Stimulated activated CD8-positive, alpha-beta memory T cell treated with anti-CD3 and anti-CD28 coated beads, Interleukin-12 subunit alpha, Interleukin-12 subunit beta, amount 100 ng/mL, for 1 hour (primary cell): ENCODE measurements around the gene AFAP1L1.

ENCODE experiments used
- DNase-seq: peaks from one replicate; pipeline ENCODE4 v3.0.0-alpha.2; 2020; ENCODE audit warnings: low read depth

The AFAP1L1 gene

GRCh38 chr5:149271716-149272563 lies at the start of gene AFAP1L1:
AFAP1L1 (plus strand) TSS chr5:149271859; CDS start chr5:149271969, 110 bp downstream.
- no peak for DNase-seq

DNA sequence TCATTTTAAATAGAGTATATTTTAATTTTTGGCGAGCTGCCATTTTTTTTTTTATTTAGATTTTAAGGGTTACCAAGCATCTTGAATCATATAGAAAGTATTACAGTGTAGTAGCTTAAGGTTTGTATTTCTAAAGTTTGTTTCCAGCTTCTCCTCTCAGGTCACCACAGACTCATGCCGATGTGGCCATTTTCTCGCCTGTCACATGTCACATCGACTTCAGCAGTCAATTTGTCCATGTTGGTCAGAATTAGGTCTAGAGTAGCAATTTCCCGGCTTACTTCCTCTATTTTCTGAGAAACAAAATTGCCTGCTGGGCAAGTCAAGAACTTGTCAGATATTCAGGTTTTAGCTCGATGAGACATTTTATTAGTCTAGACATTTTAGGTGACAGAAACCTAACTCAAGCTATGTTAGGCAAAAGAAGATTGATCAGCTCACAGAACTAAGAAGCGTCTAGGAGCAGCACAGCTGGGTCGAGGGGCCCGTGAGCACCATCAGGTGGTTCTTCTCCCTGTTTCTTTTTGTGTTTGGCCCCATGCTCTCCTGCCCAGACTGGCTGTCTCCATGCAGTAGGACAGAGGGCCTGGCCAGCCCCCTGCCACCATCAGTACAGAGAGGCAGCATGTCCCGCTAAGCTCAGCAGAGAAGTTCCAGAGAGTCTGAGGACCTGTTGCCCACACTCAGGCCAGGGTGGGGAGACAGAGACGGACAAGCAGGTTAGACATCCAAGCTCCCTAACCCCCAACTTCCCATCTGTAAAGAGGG lies 48.4 kb upstream of the AFAP1L1 start:
- no peak for DNase-seq

DNA sequence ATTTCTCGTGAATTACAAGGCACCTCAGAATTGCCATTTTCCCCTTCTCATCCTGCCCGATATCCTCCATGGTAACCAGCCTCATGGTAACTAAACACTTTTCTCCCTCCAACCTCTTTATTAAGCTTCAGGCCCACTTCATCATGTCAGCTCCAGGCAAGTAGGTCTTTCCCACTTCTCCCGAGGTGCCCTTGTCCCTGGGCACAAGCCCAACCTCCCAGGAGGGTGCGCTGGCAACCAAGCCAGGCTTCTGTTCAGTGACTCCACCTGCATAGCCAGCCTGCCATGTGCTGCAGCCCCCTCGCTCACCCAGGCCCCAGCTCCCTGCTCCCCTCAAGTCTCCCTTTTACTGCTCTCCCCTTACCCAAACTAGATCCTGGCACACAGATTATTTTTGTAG lies 47.4 kb upstream of the AFAP1L1 start:
- DNase-seq = no peak

DNA sequence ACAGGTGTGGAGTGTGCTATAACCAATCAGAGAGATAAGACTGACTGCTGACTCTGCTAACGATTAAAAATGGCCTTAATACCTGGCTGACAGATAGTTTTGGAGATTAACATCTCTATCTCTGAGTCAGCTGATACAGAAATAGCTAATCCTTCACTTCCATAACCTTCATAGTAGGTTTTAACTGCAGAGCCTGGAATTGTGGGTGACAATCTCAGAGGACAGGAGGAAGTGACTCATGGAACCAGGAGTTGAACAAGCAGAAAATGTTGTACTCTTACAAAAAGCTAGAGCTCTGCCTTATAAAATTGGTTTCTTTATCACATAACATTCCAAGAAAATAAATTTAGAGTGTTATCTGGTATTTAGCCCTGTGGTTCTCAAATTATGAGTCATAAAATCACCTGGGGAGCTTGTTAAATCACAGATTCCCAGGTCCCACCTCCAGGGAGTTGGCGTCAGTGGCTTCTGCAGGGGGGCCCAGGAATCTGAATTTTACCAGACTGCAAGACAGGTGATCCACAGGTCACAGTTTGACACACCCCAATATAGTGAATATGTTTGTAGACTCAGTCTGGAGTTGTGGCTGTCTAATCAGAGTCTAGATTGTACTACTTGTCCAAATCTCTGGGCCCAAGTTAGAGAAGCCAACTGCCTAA lies 44.4 kb upstream of the AFAP1L1 start:
- no peak for DNase-seq

DNA sequence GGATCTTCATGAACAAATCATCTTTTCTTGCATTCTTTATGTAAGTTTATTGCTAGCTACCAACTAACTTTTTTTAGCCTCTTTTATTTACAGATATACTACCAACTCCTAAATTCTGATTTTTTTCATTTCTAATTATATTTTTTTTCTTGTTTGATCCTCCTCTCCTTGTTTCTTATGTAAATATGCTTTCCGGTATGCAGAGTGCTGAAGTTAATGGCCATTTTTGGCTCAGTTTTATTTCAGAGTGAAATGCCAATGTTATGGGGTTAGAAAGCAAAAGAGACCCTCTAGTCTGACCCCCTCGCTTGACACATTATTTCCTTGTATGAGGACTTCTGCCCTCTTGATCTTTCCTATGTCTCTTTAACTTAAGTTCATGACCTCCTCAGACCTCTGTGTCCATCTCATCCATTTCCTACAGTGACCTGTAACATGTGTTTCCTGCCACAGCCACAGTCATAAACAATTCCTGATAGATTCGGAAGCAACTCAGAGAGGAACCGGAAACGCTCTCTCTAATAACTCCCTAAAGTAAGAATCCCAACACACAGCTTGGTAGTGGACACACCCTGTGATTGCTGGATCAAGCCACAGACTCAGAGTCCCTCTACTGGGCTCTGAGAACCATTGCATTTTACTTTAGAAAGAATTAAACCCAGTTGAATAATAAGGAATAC lies 42.9 kb upstream of the AFAP1L1 start:
- no peak for DNase-seq

DNA sequence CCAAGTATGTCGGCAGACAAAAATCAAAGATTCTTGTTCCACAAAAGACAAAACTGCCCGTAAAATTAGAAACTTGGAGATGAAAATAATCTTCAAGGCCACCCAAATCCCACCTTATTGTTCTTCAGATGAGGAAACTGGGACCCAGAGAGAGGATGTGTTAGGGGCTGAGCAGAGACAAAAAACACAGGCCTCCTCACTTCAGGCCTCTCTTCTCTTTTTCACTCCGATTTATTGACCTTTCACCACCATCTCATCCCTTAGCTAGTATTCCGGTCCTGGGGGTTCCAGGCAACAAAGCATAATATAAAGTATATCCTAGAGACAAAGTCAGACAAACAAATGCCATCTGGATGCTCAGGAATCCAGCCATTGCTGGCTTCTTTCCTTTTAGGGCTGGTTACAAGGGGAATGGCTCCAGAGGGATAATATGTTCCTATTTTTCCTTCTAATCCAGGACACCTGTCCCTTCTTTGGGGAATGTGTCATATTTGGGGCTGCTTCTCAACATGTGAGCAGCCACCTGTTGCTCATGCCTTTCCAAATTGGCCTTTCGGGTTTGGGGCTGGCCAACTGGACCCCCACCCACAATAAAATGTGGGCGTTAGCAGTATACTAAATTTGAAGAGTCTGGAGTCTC lies 42.2 kb upstream of the AFAP1L1 start:
- no peak for DNase-seq

DNA sequence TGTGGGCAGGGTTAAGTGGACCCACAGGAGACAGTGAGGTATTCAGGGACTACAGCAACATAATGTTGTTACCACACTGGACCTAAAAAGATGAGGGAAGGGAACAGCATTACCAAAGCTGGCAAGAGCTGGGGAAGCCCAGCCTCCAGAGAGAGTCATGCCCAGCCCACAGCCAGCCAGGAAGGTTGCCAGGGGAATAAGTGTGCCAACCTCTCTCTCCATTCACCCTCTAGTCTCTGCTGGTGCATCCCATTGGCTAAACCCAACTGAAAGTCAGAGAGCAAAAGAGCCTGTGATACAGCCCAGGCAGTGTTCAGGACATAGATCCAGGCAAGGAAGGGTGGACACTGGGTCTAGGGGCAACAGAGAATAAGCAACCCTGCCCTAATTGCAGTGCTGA lies 35.8 kb upstream of the AFAP1L1 start:
- no peak for DNase-seq

- no peak for DNase-seq
These were observed 34.0 kb upstream of the AFAP1L1 start for GRCh38 chr5:149237662-149238061.

DNA sequence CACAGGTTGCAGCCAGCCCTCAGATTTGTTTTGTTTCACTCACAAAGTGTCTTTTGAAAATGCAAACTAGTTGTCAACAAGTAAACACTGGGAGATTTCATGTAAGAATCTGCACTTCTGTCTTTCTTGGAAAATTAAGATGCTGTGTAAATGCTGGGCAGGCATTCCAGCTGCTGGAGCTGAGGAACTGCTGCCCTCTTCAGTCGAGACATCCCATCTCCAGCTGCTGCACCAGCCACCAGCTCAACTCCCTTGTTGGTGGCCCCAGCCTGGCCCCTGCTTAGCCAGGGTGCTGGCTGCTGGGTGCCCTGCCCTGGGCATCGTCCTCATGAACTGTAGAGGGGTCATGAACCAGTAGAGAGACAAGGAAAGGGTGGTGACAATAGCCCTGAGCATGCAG lies 33.1 kb upstream of the AFAP1L1 start:
- no peak for DNase-seq

- no peak for DNase-seq
These were observed 31.7 kb upstream of the AFAP1L1 start for GRCh38 chr5:149239917-149240316.

- DNase-seq = peak; percentile 58
These were observed 31.2 kb upstream of the AFAP1L1 start for GRCh38 chr5:149240354-149240998.

GRCh38 chr5:149242339-149242738 lies 29.3 kb upstream of the AFAP1L1 start:
- no peak for DNase-seq

GRCh38 chr5:149246906-149247305 lies 24.8 kb upstream of the AFAP1L1 start:
- no peak for DNase-seq

GRCh38 chr5:149247726-149248125 lies 23.9 kb upstream of the AFAP1L1 start:
- DNase-seq = no peak

DNA sequence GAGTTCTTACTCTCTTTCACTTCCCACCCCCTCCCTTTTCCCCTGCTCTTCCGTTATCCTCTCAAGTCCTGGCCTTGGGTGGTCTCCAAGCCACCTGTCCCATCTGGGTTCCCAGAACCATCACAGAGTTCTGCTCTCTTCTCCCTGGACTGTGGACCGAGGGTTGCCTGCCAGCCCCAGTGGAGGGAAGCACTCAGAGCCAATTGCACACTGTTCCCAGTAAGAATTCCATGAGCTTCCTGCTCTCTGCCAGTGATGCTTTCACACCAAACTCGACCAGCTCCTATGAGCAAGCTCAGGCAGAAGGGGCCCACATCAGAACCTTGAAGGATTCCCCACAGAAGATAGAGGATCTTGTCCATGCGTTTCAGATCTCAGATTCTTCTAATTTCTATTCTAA lies 20.1 kb upstream of the AFAP1L1 start:
- no peak for DNase-seq

DNA sequence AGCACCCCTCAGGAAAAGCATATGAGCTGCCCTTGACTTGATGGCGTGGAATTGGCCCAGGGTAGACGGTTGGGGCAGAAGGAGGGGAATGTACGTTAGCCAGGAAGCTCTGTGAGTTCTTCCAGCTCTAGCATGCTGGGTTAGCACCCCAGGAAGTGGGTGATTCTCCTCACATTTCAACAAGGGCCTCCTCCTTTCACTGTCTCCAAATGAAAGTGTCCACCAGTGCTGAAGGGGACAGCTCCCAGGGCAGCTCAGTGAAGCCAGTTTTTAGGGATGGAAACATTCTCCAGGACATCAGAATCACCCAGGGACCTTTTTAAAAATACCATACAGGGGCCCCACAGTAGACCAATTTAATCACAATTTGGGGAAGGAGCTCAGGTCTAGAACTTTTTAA lies 17.2 kb upstream of the AFAP1L1 start:
- DNase-seq = no peak

DNA sequence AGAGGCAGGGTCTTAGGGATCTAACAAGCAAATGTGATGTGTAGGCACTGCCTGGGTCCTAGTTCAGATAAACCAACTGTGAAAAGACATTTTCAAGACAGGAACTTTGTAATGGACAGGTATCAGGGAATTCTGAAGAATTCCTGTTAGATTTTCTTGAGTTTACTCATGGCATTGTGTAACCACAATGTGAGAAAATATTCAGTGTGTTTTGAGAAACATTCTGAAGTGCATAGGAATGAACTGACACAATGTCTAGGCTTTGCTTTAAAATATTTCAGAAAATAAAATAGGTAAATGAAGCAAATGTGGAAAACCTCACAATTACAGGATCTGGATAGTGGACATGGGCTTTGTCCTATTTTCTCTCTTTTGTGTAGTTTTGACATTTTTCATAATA lies 15.2 kb upstream of the AFAP1L1 start:
- DNase-seq = no peak

- no peak for DNase-seq
These were observed 14.5 kb upstream of the AFAP1L1 start for GRCh38 chr5:149257131-149257530.

DNA sequence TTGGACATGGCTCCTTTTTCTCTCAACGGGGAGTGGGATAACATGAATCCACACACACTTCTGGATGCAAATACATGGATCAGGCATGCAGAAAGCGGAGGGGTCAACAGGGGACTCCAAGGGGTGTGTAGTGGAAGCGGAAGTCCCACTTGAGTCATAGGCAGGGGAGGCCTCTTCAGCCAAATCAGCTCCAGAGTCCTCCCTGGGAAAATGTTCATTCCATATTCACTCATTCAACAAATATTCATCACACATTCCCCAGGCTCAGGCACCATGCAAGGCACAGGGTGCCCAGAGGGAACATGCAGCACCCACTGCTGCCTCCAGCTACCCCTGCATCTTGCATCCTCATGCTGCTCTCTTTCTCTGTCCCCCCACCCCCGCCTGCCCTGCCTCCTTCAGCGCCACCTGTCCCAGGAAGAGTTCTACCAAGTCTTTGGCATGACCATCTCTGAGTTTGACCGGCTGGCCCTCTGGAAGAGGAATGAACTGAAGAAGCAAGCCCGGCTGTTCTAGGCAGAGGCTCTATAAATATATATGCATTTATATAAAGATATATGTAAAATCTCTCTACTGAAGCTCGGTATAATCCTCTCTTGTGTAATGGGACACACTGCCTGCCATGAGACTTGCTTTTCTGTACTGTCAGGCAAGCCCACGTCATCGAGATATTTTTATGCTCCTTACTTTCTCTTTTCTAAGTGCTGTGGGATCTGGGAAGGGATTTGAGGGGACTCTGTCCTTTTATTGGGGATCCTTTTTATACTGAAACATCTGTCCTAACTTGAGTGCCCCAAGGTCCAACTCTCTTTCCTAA lies 13.6 kb upstream of the AFAP1L1 start:
- no peak for DNase-seq

DNA sequence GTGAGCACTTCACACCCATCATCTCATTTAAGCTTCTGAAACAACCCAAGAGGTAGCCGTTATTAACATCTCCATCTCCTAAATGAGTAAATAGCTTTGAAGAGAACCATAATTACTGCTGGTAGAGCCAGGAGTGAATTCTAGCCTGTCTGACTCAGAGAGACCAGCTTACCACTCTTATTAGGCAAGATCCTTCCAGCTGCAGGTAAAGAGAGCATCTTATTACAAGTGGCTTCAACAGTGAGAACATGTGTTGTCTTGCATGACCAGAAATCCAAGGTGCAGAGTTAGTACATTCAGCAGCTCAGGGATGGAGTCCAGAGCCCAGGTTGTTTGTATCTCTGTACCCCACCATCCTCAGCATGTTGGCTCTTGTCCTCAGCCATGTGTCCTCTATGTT lies 10.9 kb upstream of the AFAP1L1 start:
- no peak for DNase-seq
